IPS-18c (cell line): ENCODE data around the gene MYOD1.

Experiments
- H3K4me3 ChIP-seq: 2 replicates; pipeline ENCODE4 v1.7.0; 2013; ENCODE audit warnings: low read depth, mild to moderate bottlenecking, low read length, moderate library complexity; ENCODE audit not compliant: insufficient read depth
- H3K9me3 ChIP-seq: one replicate; pipeline ENCODE4 v1.6.1; 2013; ENCODE audit warnings: mild to moderate bottlenecking, low read length, moderate library complexity; ENCODE audit not compliant: control insufficient read depth, insufficient read depth

Gene MYOD1

DNA sequence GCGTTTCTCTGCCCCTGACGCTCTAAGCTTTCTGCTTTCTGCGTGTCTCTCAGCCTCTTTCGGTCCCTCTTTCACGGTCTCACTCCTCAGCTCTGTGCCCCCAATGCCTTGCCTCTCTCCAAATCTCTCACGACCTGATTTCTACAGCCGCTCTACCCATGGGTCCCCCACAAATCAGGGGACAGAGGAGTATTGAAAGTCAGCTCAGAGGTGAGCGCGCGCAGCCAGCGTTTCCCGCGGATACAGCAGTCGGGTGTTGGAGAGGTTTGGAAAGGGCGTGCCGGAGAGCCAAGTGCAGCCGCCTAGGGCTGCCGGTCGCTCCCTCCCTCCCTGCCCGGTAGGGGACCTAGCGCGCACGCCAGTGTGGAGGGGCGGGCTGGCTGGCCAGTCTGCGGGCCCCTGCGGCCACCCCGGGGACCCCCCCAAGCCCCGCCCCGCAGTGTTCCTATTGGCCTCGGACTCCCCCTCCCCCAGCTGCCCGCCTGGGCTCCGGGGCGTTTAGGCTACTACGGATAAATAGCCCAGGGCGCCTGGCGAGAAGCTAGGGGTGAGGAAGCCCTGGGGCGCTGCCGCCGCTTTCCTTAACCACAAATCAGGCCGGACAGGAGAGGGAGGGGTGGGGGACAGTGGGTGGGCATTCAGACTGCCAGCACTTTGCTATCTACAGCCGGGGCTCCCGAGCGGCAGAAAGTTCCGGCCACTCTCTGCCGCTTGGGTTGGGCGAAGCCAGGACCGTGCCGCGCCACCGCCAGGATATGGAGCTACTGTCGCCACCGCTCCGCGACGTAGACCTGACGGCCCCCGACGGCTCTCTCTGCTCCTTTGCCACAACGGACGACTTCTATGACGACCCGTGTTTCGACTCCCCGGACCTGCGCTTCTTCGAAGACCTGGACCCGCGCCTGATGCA lies at the start of gene MYOD1:
Gene MYOD1, plus strand, starts transcription at position 544 of the 910 bp plus-strand sequence. Its CDS starts 212 bp downstream, at position 756.
- peak within 1 kb of the TSS; percentile 47; the same call in 1 of the 2 replicates for H3K4me3 ChIP-seq
- H3K9me3 ChIP-seq: peaks cover 14% of the 10 kb centered on the region

GRCh38 chr11:17672469-17672868 lies 46.9 kb upstream of the MYOD1 start:
- no peak overlapping the region for H3K4me3 ChIP-seq
- no peaks in the 10 kb centered on the region for H3K9me3 ChIP-seq

- Histone ChIP-seq H3K9me3 (no peaks in the 10 kb centered on the region), H3K4me3 (no peak overlapping the region)
Measured at GRCh38 chr11:17673951-17674350, 45.4 kb upstream of the MYOD1 start.

DNA sequence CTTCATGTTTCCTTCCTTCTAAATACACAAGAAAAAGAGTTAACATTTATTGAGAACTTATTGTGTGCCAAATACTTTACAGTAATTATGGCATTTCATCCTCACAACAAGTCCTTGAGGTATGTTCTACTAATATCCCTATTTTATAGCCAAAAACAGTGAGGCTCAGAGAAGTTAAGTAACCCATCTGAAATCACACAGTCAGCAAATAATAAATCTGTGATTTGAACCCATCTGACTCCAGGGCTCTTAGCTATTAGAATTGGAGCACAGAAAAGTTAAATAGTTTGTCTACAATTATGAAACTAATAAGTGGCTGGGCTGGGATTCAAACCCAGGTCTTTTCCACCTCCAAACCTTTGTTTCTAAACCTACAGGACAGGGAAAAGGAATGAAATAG lies 36.5 kb upstream of the MYOD1 start:
- H3K9me3 ChIP-seq: no peaks in the 10 kb centered on the region
- H3K4me3 ChIP-seq: no peak overlapping the region

DNA sequence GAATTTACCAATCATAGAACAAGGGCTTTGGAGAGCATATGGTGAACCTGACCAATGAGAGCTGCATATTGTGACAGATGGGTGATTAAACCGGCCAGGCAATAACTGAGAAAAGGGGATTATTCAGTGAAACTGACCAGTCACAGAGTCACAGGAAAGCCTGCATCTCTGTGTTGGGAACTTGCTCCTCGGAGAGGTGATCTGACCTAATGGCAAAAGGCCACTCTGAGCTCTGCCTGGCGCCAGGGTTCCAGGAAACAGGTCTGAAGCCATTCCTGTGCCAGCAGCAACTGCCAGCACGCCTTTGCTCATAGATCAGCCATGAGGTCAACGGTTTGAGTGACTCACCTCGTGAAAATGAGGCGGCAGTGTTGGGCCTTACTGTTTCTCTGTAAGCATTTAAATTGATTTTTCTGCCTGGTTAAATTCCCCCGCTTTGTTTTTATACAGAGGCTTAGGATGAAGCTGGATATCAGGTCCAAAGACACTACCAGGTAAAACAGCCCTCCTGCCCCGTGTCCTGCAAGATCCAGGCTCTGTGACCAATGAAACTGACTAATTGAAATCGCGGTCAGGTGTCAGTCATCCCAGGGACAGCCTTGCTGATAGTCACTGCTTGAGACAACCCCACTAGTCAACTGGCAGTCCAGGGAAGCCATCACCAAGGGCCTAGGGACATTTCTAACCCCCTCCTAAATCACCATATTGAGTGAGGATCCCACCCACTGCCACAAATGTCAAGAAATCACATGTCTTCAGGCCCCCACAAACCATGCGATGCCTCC lies 35.8 kb upstream of the MYOD1 start:
- Histone ChIP-seq H3K4me3 (no peak overlapping the region), H3K9me3 (no peaks in the 10 kb centered on the region)

DNA sequence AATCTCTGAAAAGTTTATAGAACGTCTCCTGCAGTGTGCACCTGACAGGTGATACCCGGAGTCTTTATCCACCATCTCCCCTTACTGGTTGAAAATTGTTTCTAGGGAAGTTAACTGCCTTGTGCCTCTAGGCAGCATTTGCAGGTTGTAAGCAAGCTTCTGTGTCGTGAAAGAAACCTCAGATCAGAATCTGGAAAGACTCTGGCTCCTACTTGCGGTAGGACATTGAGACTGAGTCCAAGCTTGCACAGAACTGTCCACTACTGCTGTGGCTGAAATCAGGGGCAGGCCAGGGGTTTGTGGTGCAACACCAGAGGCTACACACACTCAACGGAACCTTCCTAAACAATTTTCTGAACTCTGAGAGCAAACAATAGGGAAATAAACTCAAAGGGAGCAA lies 34.8 kb upstream of the MYOD1 start:
- H3K4me3 ChIP-seq: no peak overlapping the region
- H3K9me3 ChIP-seq: no peaks in the 10 kb centered on the region

GRCh38 chr11:17686231-17686980 lies 33.0 kb upstream of the MYOD1 start:
- H3K4me3 ChIP-seq: no peak overlapping the region
- H3K9me3 ChIP-seq: peaks cover 2% of the 10 kb centered on the region

- Histone ChIP-seq H3K4me3 (no peak overlapping the region), H3K9me3 (peaks cover 2% of the 10 kb centered on the region)
Measured at GRCh38 chr11:17687946-17688670, 31.3 kb upstream of the MYOD1 start.

DNA sequence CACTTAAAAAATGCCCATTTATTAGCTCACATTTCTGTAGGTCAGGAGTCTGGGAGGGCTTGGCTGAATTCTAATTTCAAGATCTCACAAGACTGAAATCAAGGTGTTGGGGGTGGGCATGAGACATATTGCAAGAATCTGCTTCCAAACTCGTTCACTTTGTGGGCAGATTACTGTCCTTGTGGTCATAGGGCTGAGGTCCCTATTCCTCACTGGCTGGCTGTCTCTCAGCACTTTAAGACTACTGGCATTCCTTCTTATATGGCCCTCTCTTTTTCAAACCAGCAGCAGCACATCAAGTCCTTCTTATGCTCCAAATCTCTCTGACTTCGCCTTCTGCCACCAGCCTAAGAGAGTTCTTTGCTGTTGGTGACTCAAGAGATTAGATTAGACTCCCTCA lies 27.8 kb upstream of the MYOD1 start:
- Histone ChIP-seq H3K4me3 (no peak overlapping the region), H3K9me3 (peaks cover 2% of the 10 kb centered on the region)

DNA sequence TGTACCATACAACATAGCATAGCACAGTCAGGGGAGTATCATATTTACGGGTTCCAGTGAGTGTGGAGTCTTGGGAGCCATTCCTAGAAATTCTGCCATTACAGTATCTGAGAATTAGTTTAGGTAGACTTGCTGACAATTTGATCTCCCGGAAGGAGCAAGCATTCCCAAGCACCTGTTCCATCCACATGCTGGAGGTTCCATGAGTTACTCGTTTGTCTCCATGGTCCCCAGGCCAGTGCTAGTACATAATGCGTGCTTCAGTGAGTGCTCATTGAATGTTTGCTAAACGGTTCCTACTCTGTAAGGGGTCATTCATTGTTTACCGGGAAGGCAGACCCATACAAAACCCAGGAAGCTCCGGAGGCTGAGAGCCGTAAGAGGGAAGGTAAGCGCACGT lies 27.4 kb upstream of the MYOD1 start:
- Histone ChIP-seq H3K9me3 (peaks cover 2% of the 10 kb centered on the region), H3K4me3 (no peak overlapping the region)

- no peak overlapping the region for H3K4me3 ChIP-seq
Measured at GRCh38 chr11:17692931-17693330, 26.4 kb upstream of the MYOD1 start.

DNA sequence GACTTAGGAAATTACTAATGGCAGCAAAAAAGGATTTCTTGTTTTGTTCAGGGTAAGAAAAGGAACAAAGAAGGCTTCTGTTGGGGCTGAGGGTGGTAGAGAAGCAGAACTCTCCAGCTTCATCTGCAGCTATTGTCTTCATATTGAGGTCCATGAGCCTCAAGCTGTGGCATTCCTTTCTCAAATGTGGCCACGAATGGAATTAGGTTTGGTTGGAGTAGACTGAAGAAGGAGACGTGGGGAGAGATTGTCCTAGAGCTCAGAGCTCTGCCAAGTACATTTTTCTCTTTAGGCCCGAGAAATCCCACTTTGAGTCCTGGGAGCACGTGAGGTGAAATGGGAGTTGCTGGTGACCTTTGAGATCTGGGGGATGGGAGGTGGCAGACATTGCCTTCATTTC lies 25.8 kb upstream of the MYOD1 start:
- H3K9me3 ChIP-seq: peaks cover 2% of the 10 kb centered on the region
- H3K4me3 ChIP-seq: no peak overlapping the region

More at GRCh38 chr11:17692931-17693330, 26.4 kb upstream of the MYOD1 start:
- H3K9me3 ChIP-seq: peaks cover 2% of the 10 kb centered on the region

DNA sequence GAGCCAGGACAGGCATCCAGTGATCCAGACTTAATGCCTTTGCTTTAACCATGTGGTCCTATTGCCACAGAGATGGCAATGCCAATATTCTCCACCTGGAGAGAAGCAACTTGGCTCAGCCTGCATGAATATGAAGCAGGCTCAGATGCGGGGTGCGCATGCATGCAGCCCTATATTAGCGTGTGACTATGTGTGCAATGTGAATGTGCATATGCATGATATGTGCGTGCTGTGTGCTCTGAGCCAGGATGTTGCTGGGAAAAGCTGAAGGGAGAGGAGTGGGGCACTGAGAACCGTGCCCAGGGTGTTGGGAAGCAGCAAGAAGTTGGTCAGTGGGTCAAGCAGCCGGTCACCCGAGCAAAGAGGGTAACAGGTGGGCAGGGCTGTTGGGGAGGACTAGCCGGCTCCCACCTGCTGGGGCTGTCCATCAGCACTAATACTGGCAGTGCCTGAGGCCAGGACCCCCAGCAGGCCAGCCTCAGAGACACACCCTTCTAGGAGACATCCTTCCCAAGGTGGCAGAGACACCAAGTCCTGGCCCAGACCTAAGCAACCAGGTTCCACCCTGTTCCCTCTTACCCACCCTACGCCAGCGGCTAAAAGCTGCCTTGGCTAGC lies 24.8 kb upstream of the MYOD1 start:
- peaks cover 2% of the 10 kb centered on the region for H3K9me3 ChIP-seq

GRCh38 chr11:17695454-17696441 lies 23.6 kb upstream of the MYOD1 start:
- H3K4me3 ChIP-seq: peak overlapping the region; percentile 40; the same call in 1 of the 2 replicates

More for the DNA sequence above, 24.8 kb upstream of the MYOD1 start:
- H3K4me3 ChIP-seq: no peak overlapping the region

DNA sequence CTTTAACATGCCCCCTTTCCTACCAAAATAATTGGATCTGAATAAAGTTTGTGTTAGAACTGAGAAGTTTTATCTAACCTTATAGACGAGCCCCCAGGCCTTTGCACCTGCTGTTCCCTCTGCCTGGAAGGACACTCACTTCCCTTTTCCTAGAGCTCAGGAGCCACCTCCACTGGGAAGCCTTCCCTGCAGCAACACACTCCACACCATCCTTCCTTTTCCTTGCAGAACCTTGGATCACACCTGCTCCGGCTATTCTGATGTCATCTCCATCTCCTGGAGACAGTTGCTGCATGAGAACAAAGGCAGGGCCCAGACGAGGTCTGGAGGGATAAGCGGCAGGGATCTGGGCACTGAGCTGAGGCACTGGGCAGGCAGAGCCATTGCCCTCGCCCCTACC lies 22.6 kb upstream of the MYOD1 start:
- no peaks in the 10 kb centered on the region for H3K9me3 ChIP-seq
- no peak overlapping the region for H3K4me3 ChIP-seq

More at GRCh38 chr11:17695454-17696441, 23.6 kb upstream of the MYOD1 start:
- H3K9me3 ChIP-seq: peaks cover under 1% of the 10 kb centered on the region
